ENCODE data around the gene ADCY3. TPM values are rescaled to one million over a fixed set of nuclear protein-coding genes. Genes with fewer than 3 reads are reported as not detected.

The ADCY3 gene
- total RNA-seq, 1 donor from 2014 or later = 43.0 TPM

DNA sequence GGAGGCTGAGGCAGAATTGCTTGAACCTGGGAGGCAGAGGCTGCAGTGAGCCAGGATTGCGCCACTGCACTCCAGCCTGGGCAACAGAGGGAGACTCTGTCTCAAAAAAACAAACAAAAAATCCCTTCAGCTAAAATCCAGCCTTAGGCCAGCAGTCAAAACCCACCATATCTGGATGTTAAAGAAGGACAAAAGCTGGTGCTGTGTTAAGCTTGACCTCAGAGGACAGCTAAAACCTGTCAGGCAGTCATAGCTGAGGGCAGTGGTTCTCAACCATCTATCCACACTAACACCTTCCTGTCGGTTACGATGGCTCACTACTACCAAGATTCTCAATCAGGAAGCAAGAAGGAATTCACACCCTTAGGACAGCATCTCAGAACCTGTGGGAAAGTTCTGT, 136.4 kb downstream of the ADCY3 start:
- intact Hi-C loops (cut with micrococcal nuclease) = no loop called here

DNA sequence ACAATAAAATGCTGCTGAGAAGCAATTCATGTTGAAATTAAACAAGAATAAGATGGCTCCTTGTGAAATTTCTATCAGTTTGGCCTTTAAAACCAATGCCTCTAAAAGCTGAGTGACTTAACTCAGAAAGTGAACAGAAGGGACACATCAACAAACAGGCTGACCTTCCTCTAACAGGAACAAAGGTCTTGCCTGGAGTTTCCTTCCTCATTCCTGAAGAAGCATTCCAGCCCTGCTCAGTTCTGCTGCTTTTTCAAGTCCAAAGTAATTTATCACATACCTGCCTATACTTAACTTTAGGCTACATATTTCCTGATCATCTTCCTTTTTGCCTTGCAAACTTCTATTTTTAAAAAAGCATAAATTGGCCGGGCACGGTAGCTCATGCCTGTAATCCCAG, 140.9 kb downstream of the ADCY3 start:
- intact Hi-C loops (cut with micrococcal nuclease) = no loop called here

DNA sequence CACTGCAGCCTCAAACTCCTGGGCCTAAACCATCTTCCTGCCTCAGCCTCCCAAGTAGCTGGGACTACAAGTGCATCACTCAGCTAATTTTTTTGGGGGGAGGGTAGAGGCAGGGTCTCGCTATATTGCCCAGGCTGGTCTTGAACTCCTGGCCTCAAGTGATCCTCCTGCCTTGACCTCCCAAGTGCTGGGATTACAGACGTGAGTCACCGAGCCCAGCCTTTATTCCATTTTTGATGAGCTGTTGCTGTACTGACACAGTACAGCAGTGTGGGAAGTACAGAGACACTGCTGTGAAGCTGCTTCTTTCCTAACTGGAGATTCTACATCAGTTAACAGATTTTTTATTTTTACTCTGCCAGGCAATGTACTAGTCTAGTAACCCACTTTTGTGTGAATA, 145.7 kb downstream of the ADCY3 start:
- intact Hi-C loops (cut with micrococcal nuclease) = no loop called here

- intact Hi-C loops (cut with micrococcal nuclease) = no loop called here
Observed at GRCh38 chr2:24771764-24772586, 148.1 kb downstream of the ADCY3 start.

GRCh38 chr2:24771061-24771460, 149.0 kb downstream of the ADCY3 start:
- intact Hi-C loops (cut with micrococcal nuclease) = no loop called here

Other genes with a start within 250 kb of the ADCY3 start
- 24.0 and 25.0 TPM in 2 replicates for gene PTRHD1, start 126.8 kb downstream of the ADCY3 start, total RNA-seq
- gene CENPO, start 126.8 kb downstream of the ADCY3 start, total RNA-seq = 39.3 and 41.9 TPM in 2 replicates
- gene DNAJC27, start 51.7 kb upstream of the ADCY3 start, total RNA-seq = 5.5 and 5.8 TPM in 2 replicates
- gene EFR3B, start 121.8 kb upstream of the ADCY3 start, total RNA-seq = 0.07 TPM in 2 replicates
- 3.4 and 4.6 TPM in 2 replicates for gene POMC, start 248.3 kb upstream of the ADCY3 start, total RNA-seq

Data from T-helper 1 cell treated with Interleukin-12 subunit alpha and Interleukin-12 subunit beta and Interleukin-4 antibody, amounts not matched to agents 30 ng/mL and 1 ng/mL, for 36 hours (primary cell).